Measurements from ENCODE around the gene IPO4.
"Not testable (repeated sequence)": the region's sequence is repeated elsewhere in the genome, so short reads cannot be mapped to it uniquely, and the experiment has no call there.

IPO4 gene

DNA sequence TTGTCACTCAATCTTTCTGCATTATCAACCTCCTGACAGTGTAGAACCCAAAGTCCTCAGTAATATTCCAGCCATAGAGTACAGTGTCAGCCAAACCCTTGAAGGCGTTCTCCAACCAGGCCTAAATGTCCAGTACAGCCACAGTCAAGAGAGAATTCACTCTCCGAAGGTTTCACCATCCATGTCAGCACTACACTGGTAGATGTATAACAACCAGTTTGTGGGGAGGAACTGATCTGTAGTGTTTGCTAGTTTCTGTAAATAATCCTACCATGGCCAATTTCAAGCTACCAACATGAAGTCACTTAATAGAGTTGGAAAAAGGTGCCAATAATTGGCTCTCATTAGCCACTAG lies 27.7 kb upstream of the IPO4 start:
- DNase-seq, result no peak

DNA sequence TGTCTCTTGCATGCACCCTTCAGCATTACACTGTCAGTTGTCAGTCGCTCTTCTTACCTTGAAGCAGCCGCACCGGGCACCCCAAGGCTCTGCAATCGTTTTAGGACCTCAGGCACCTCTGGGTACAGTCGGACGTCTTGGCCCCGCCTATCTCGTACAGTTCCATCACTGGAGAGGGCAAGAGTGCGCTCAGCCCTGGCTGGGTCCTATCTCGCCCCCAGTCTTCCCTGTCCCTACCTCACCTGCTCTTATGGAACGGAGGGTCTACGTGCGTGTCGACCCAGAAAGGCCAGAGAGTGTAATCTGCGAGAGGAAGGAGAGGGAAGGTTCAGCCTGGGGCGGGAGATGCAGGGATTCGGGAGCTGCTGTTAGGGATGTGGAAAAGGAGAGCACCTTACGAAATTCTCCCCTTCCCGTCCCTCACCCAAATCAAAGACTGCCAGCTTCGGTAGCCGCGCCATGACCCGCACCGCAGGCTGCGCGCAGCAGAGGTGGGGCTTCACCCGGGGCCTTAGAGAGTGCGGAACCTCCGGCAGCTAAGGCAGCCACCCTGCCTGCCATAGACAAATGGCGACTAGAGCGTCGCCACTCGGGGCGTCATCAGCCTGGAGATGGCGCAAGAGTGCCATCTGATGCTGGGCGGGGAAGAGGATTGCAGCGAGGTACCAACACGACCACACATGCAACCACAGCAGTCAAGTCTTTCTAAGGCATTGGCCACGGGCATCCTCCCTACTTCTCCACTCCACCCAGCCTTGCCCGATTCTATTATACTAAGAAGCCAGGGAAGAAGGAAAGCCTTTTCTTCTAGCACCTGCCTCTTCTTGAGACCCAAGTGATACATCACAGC lies 27.1 kb upstream of the IPO4 start, which contains the start of gene MDP1:
TSS of gene MDP1 (minus strand) at position 572 of the 850 bp plus-strand sequence. CDS start at position 461, 111 bp downstream.
- peak; percentile 90 for DNase-seq

- DNase-seq, result no peak
These were observed 25.4 kb upstream of the IPO4 start for GRCh38 chr14:24213866-24214662.

- peak; percentile 98 for DNase-seq
These were observed 24.6 kb upstream of the IPO4 start, which contains the start of gene CHMP4A for GRCh38 chr14:24212924-24213865. CHMP4A (minus strand) TSS chr14:24213488; CDS start chr14:24213439, 49 bp downstream.

GRCh38 chr14:24211311-24211710 lies 22.7 kb upstream of the IPO4 start:
- DNase-seq, result no peak

GRCh38 chr14:24207625-24208024 lies 19.0 kb upstream of the IPO4 start:
- no peak for DNase-seq

DNA sequence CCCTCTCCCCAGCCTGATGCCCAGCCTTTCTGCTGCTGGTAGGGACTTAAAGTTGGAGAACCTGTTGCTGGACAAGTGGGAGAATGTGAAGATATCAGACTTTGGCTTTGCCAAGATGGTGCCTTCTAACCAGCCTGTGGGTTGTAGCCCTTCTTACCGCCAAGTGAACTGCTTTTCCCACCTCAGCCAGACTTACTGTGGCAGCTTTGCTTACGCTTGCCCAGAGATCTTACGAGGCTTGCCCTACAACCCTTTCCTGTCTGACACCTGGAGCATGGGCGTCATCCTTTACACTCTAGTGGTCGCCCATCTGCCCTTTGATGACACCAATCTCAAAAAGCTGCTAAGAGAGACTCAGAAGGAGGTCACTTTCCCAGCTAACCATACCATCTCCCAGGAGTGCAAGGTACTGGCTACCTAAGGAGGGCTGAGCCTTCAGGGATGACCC lies 18.5 kb upstream of the IPO4 start:
- DNase-seq, result peak; percentile 15

DNA sequence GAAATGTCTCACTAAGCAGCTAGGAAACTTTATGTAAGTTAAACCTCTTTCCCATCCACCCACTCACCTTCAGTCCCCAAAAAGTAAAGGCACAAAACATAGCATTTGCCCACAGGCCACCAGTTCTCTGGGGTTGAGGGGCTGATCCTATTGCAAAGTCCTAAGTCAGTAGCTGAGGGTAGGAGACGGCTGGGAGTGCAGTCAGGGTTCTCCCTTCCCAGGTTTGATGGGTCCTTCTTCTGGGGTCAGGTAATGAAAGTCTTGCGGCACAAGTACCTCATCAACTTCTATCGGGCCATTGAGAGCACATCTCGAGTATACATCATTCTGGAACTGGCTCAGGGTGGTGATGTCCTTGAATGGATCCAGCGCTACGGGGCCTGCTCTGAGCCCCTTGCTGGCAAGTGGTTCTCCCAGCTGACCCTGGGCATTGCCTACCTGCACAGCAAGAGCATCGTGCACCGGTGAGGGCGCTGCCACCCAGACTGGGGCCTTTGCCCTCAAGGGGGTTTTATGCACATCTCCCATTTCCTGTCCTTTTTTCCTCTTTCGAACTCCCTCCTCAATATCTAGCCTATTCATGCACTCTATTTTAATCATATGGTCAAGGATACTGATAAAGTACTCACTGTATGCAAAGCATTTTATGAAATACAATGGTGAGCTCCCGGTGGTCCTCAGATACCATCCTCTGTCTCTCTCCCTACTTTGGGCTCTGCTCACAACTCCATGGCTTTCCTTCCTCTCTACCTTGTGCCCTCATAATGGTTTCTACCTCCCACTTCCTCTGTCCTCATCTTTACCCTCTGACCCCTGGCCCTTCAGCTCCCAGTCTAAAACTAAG lies 17.9 kb upstream of the IPO4 start:
- no peak for DNase-seq

DNA sequence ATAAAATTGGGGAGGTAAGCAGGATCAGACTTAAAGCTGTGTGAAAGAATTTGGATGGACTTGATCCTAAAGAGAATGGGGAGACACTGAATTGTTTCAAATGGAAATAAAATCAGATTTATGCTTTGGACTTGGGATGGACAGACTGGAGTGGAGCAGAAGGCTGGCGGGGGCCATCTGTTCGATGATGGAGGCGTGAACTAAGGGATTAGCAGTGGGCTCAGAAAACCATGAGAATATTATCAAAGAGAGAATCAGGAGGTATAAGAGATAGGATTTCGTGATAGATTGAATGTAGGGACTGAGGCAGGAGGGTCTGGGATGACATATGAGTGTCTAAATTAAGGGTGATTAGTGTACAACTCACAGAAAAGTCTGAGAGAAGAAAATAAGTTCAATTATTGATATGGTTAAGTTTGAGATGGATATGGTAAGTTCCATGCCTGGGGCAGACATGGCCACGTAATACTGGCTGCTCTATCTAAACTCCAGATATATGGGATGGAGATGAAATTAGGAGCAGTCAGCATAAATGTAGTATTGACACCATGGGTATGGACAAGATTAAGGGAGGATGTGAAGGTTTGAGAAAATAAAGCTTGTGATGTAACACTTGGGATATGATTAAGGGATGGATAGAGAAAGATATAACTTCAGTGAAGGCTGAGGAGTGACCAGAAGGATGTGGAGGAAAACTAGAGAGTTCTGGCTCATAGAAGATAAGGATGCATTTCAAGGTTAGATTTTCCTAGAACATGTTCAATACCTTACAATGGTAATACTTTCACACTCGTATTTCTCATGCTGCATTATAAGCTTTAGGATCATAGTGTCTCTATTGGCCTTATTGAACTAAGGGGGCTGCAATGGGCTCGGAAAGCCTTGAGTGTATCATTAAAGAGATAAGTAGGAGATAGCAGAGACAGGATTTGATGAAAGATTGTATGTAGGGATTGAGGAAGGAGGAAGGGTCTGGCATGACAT lies 15.8 kb upstream of the IPO4 start:
- DNase-seq, result no peak

GRCh38 chr14:24203249-24203886 lies 14.8 kb upstream of the IPO4 start:
- DNase-seq, result not testable (repeated sequence)

- not testable (repeated sequence) for DNase-seq
These were observed 13.9 kb upstream of the IPO4 start for GRCh38 chr14:24202538-24202937.

DNA sequence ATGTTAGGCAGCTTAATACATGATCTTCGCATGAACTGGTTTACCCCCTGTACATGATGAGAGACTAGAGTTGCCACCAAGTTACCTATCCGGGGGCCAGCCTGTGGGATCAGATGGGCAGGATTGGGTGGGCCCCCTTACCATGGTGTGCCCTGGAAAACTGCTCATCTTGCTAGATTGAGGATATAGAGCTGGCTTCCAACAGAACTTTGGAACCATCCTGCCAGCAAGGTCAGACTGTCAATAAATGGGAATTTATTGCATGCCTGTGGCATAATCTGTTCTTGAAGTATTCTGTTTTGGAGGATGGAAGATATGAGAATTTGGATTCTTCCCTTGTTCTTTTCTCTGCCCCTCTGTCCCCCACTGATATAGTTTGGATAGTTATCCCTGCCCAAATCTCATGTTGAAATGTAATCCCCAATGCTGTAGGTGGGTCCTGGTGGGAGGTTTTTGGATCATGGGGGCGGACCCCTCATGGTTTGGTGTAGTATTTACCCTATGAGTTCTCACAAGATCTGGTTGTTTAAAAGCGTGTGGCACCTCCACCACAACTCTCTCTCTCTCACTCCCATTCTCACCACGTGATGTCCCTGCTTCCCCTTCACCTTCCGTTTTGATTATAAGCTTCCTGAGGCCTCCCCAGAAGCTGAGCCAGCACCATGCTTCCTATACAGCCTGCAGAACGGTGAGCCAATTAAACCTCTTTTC lies 10.4 kb upstream of the IPO4 start:
- no peak for DNase-seq

- DNase-seq, result no peak
These were observed 8.4 kb upstream of the IPO4 start for GRCh38 chr14:24197056-24197450.

DNA sequence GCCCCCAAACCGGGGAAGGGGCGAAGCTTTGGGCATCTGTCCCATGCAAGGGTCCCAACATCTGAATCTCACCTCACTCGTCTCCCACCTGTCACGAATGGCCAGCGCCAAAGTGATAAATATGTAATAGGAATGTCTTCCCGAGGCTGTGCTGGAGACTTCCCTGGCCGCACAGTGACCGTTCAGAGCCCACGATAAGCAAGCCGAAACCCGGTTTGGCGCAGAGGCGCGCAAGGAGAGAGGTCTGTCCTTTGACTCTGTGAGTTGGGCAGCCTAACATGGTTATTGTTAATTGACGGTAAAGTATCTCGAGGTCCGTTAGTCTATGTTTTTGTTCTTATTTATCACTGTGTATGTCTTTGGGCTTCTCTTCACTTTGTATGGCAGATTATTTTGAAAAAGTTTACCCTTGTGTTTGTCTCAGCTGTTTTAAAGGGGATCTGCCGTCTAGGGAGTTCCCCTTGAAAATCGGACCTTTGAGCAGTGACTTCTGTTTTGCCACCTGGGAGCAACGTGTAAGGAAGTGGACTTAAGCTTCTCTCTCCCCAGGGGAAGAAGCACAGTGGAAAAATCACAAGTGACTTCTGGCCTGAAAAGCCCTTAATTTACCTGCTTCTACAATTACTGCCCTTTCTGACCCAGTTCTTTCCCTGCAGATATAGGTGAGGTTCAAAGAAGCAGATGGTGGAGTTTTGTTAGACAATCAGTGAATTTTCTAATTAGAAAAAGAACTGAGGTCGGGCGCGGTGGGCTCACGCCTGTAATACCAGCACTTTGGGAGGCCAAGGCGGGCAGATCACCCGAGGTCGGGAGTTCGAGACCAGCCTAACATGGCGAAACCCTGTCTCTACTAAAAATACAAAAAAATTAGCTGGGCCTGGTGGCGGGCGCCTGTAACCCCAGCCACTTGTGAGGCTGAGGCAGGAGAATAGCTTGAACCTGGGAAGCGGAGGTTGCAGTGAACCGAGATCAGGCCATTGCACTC lies 7.7 kb upstream of the IPO4 start:
- DNase-seq, result no peak

GRCh38 chr14:24195186-24196070 lies 6.8 kb upstream of the IPO4 start, which contains the start of gene TM9SF1:
TM9SF1 (minus strand) TSS chr14:24195441; CDS start chr14:24195019, 422 bp downstream.
- DNase-seq, result peak; percentile 90

DNA sequence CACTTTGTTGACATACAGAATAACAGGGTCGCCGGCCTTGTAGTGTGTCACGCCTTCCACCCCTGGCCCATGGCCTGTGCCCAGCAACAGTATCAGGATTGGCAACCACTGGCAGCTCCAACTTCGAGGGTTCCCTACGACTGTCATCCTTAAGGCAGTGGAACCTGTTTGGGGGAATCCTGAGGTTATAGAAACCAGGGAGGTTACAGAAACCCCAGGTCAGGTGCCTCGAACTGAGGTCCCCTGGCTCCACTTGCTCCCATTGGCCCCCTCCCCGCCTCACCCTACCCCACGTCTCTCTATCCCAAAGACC lies 6.2 kb upstream of the IPO4 start:
- DNase-seq, result no peak

Data from CD4-positive, alpha-beta T cell treated with Interleukin-4 for 4 hours (primary cell).